Measurements from ENCODE around the gene COL13A1.

Gene COL13A1

DNA sequence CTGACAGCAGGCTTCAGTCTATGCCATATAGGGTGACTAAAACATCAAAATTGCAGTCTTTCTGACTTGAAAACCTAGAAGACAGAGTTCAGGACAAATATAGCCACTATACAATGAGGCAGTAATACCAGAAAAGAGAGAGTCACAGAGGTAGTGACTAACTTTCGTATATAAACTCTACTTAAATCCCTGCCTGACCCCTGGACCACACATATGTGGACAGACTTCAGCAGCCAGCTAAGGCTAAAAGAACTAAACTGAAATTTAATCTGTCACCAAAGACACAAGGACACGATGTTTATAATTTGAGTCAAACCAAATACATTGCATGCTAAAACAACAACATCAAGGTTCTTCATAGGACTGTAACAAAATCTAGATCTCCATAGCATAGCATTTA is 186.4 kb downstream of the COL13A1 start:
- TF ChIP-seq, protein P1, sequence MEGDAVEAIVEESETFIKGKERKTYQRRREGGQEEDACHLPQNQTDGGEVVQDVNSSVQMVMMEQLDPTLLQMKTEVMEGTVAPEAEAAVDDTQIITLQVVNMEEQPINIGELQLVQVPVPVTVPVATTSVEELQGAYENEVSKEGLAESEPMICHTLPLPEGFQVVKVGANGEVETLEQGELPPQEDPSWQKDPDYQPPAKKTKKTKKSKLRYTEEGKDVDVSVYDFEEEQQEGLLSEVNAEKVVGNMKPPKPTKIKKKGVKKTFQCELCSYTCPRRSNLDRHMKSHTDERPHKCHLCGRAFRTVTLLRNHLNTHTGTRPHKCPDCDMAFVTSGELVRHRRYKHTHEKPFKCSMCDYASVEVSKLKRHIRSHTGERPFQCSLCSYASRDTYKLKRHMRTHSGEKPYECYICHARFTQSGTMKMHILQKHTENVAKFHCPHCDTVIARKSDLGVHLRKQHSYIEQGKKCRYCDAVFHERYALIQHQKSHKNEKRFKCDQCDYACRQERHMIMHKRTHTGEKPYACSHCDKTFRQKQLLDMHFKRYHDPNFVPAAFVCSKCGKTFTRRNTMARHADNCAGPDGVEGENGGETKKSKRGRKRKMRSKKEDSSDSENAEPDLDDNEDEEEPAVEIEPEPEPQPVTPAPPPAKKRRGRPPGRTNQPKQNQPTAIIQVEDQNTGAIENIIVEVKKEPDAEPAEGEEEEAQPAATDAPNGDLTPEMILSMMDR (IDR thresholded peaks at IDR 0.05): no peak
- no peak overlapping the region for H3K27ac ChIP-seq
- H3K4me3 ChIP-seq (ENCODE audit: low read depth, low read length): no peak overlapping the region
- no peak overlapping the region for H3K9ac ChIP-seq
- H3K27me3 ChIP-seq (ENCODE audit: control insufficient read depth, insufficient read depth, low read length): no peaks in the 10 kb centered on the region
- H3K36me3 ChIP-seq (ENCODE audit: control insufficient read depth, insufficient read depth, low read length): no peaks in the 10 kb centered on the region
- no peaks in the 10 kb centered on the region for H3K9me3 ChIP-seq (ENCODE audit: control insufficient read depth, low read length)
- H3K79me2 ChIP-seq: no peaks in the 10 kb centered on the region
- no peaks in the 10 kb centered on the region for H3K4me1 ChIP-seq
- no peak overlapping the region for H2AFZ ChIP-seq
- no peak overlapping the region for H3K4me2 ChIP-seq (ENCODE audit: low read length)

DNA sequence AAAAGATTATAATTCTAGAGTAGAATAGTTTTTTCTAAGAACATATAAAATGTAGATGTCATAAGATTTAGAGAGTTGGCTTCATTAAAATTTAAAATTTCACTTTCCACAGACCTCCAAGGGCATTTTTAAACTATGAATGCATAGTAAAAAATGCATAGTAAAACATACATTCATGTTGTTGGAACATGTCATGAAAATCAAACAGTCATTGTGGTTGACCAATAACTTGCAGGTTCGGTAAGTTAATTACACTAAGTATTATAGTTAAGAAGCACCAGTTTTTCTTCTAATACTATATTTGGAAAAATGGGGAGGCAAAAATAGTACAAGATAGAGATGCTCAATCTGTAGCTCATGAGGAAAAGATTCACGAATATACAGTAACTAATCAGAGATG is 189.4 kb downstream of the COL13A1 start:
- Histone ChIP-seq H3K27ac (no peak overlapping the region), H3K4me3 (ENCODE audit: low read depth, low read length) (no peak overlapping the region), H3K4me1 (no peaks in the 10 kb centered on the region), H2AFZ (no peak overlapping the region), H3K4me2 (ENCODE audit: low read length) (no peak overlapping the region), H3K27me3 (ENCODE audit: control insufficient read depth, insufficient read depth, low read length) (no peaks in the 10 kb centered on the region), H3K9me3 (ENCODE audit: control insufficient read depth, low read length) (no peaks in the 10 kb centered on the region), H3K36me3 (ENCODE audit: control insufficient read depth, insufficient read depth, low read length) (no peaks in the 10 kb centered on the region), H3K9ac (no peak overlapping the region), H3K79me2 (no peaks in the 10 kb centered on the region)
- TF ChIP-seq, protein P1 (IDR thresholded peaks at IDR 0.05): no peak

DNA sequence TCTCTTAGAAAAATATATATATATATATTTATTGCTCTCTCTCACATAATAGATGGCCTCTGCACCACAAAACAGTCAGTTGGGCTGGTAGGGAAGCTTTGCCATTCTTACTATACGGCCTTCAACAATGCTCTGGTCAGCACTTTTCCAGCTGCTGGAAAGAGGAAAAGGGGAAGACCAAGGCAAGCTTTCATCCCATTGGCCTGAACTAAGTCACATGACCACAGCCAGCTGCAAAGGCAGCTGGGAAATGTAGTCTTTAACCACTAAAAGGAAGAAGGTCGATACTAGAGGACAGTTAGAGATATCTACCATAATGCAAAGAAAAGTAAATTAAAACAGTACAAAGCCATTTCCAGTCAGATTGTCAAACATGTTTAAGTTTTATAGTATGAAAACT is 192.6 kb downstream of the COL13A1 start:
- no peak overlapping the region for H3K4me3 ChIP-seq (ENCODE audit: low read depth, low read length)

DNA sequence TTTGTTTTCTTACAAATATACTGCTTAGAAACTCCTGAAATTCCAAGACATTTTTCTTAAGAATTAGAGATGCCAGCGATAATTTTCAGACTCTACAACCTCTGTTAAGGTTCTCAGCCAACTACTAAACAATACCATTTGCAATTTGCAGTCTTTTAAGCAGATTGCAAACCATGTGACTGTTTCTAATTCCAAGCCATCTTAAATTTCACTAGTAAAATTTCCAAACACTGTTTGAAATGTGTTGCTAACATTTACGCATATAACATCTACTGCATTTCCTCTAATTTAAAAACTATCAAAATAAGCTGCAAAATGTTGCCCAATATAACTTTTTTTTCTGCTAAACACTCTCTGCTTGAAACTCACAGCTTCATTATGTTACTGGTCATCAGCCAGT is 194.9 kb downstream of the COL13A1 start:
- Histone ChIP-seq H3K27ac (no peak overlapping the region), H3K9me3 (ENCODE audit: control insufficient read depth, low read length) (no peaks in the 10 kb centered on the region), H3K27me3 (ENCODE audit: control insufficient read depth, insufficient read depth, low read length) (no peaks in the 10 kb centered on the region), H3K36me3 (ENCODE audit: control insufficient read depth, insufficient read depth, low read length) (no peaks in the 10 kb centered on the region), H3K4me3 (ENCODE audit: low read depth, low read length) (no peak overlapping the region), H3K4me2 (ENCODE audit: low read length) (no peak overlapping the region), H3K4me1 (no peaks in the 10 kb centered on the region), H3K9ac (no peak overlapping the region), H2AFZ (no peak overlapping the region), H3K79me2 (no peaks in the 10 kb centered on the region)
- TF ChIP-seq, protein P1 (IDR thresholded peaks at IDR 0.05): no peak

More for the DNA sequence above, 192.6 kb downstream of the COL13A1 start:
- no peak overlapping the region for H3K27ac ChIP-seq
- no peaks in the 10 kb centered on the region for H3K9me3 ChIP-seq (ENCODE audit: control insufficient read depth, low read length)
- H3K79me2 ChIP-seq: no peaks in the 10 kb centered on the region
- H2AFZ ChIP-seq: no peak overlapping the region
- no peak overlapping the region for H3K9ac ChIP-seq
- H3K4me2 ChIP-seq (ENCODE audit: low read length): no peak overlapping the region
- H3K27me3 ChIP-seq (ENCODE audit: control insufficient read depth, insufficient read depth, low read length): no peaks in the 10 kb centered on the region
- no peaks in the 10 kb centered on the region for H3K36me3 ChIP-seq (ENCODE audit: control insufficient read depth, insufficient read depth, low read length)
- TF ChIP-seq, protein P1 (IDR thresholded peaks at IDR 0.05): no peak
- no peaks in the 10 kb centered on the region for H3K4me1 ChIP-seq

DNA sequence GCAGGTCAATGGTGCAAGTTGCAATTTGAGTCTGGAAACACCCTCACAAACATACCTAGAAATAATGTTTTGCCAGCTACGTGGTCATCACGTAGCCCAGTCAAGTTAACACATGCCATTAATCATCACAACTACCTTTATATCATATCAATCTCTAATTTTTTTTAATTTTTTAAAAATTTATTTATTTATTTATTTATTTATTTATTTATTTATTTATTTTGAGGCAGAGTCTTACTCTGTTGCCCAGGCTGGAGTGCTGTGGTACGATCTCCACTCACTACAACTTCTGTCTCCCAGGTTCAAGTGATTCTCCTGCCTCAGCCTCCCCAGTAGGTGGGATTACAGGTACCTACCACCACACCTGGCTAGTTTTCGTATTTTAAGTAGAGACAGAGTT is 198.6 kb downstream of the COL13A1 start:
- H3K27me3 ChIP-seq (ENCODE audit: control insufficient read depth, insufficient read depth, low read length): no peaks in the 10 kb centered on the region
- TF ChIP-seq, protein P1 (IDR thresholded peaks at IDR 0.05): no peak
- H3K9ac ChIP-seq: no peak overlapping the region
- no peak overlapping the region for H3K4me3 ChIP-seq (ENCODE audit: low read depth, low read length)
- H3K9me3 ChIP-seq (ENCODE audit: control insufficient read depth, low read length): no peaks in the 10 kb centered on the region
- no peak overlapping the region for H2AFZ ChIP-seq
- no peak overlapping the region for H3K27ac ChIP-seq
- no peak overlapping the region for H3K4me2 ChIP-seq (ENCODE audit: low read length)
- H3K79me2 ChIP-seq: no peaks in the 10 kb centered on the region
- no peaks in the 10 kb centered on the region for H3K36me3 ChIP-seq (ENCODE audit: control insufficient read depth, insufficient read depth, low read length)
- H3K4me1 ChIP-seq: no peaks in the 10 kb centered on the region
